HG03442 (cell line): ENCODE results near the gene GDF2.

Experiments
- ATAC-seq: cut with Tn5 transposase; IDR thresholded peaks from one replicate; pipeline ENCODE4 v1.9.1; 2021; ENCODE audit warnings: mild to moderate bottlenecking, moderate library complexity; ENCODE audit not compliant: unreplicated experiment

The GDF2 gene

GRCh38 chr10:47322300-47323061, at the start of gene GDF2:
TSS of gene GDF2 (plus strand) at chr10:47322454. CDS start at chr10:47322669, 215 bp downstream.
- ATAC-seq: no peak

GRCh38 chr10:47276071-47276470, 46.2 kb upstream of the GDF2 start:
- ATAC-seq: no peak

GRCh38 chr10:47276576-47277351, 45.5 kb upstream of the GDF2 start:
- ATAC-seq: no peak

- ATAC-seq: no peak
These were observed 44.7 kb upstream of the GDF2 start for GRCh38 chr10:47277352-47278151.

GRCh38 chr10:47278152-47278473, 44.1 kb upstream of the GDF2 start:
- ATAC-seq: no peak

- no peak for ATAC-seq
These were observed 43.5 kb upstream of the GDF2 start for GRCh38 chr10:47278720-47279119.

- ATAC-seq: no peak
These were observed 43.0 kb upstream of the GDF2 start for GRCh38 chr10:47279276-47279675.

- no peak for ATAC-seq
These were observed 40.1 kb upstream of the GDF2 start for GRCh38 chr10:47282005-47282656.

- ATAC-seq: no peak
These were observed 39.6 kb upstream of the GDF2 start for GRCh38 chr10:47282657-47283018.

- ATAC-seq: no peak
These were observed 39.1 kb upstream of the GDF2 start for GRCh38 chr10:47283101-47283630.

- no peak for ATAC-seq
These were observed 38.4 kb upstream of the GDF2 start for GRCh38 chr10:47283848-47284247.

GRCh38 chr10:47285381-47286115, 36.7 kb upstream of the GDF2 start:
- ATAC-seq: no peak

GRCh38 chr10:47286116-47286505, 36.1 kb upstream of the GDF2 start:
- no peak for ATAC-seq

- ATAC-seq: no peak
These were observed 35.5 kb upstream of the GDF2 start for GRCh38 chr10:47286591-47287315.

GRCh38 chr10:47287365-47287802, 34.9 kb upstream of the GDF2 start:
- no peak for ATAC-seq

- ATAC-seq: no peak
These were observed 34.4 kb upstream of the GDF2 start for GRCh38 chr10:47287805-47288204.

GRCh38 chr10:47288236-47288635, 34.0 kb upstream of the GDF2 start:
- no peak for ATAC-seq

GRCh38 chr10:47288916-47289495, 33.2 kb upstream of the GDF2 start:
- ATAC-seq: no peak

GRCh38 chr10:47289921-47290320, 32.3 kb upstream of the GDF2 start:
- no peak for ATAC-seq
